Measurements from ENCODE around the gene ARHGEF19. TPM values are rescaled to one million over a fixed set of nuclear protein-coding genes. Genes with fewer than 3 reads are reported as not detected.

Gene ARHGEF19
- total RNA-seq, 1 donor from 2014 or later: 1.3 TPM

- intact Hi-C loops (cut with DNase I): loop anchor here (2.0 to 5.0 kb wide), 2 partner anchors 107 to 167 kb away; partner anchors contain the start of gene FBXO42
- no peak for DNase-seq (ENCODE audit: low spot score)
These were observed 33.2 kb upstream of the ARHGEF19 start for GRCh38 chr1:16245476-16246196.

GRCh38 chr1:16244650-16245285, 32.3 kb upstream of the ARHGEF19 start:
- intact Hi-C loops (cut with DNase I): loop anchor here (2.0 to 5.0 kb wide), 3 partner anchors 57 to 166 kb away; partner anchors contain the start of gene FBXO42
- no peak for DNase-seq (ENCODE audit: low spot score)

- no peak for DNase-seq (ENCODE audit: low spot score)
- intact Hi-C loops (cut with DNase I): loop anchor here (2.0 to 5.0 kb wide), 2 partner anchors 57 to 165 kb away; no protein-coding TSS in a partner anchor
These were observed 31.6 kb upstream of the ARHGEF19 start for GRCh38 chr1:16243936-16244649.

GRCh38 chr1:16243215-16243610, 30.8 kb upstream of the ARHGEF19 start:
- intact Hi-C loops (cut with DNase I): loop anchor here (5.0 kb wide), 1 partner anchor 56 kb away; no protein-coding TSS in a partner anchor
- no peak for DNase-seq (ENCODE audit: low spot score)

- no peak for DNase-seq (ENCODE audit: low spot score)
- intact Hi-C loops (cut with DNase I): loop anchor here (5.0 kb wide), 1 partner anchor 55 kb away; no protein-coding TSS in a partner anchor
These were observed 30.2 kb upstream of the ARHGEF19 start for GRCh38 chr1:16242556-16243214.

DNA sequence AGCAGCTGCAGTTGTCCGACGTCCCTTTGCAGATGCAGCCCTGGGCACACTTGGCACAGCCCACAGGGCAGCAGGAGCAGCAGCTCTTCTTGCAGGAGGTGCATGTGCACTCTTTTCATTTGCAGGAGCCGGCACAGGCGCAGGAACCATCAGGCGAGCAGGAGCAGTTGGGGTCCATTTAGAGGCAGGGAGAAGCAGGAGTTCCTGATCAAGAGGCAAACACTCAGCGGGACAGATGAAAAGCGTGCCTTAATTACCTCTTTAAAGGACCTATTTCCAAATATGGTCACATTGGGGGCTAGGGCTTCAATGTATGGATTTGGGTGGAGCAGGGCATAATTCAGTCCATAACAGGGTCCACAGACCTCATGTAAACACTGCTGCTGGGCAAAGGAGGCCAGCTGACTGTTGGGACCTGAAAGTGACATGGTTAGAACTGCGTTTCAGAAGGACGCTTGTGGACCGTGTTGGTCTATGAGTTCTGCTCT, 28.8 kb upstream of the ARHGEF19 start:
- intact Hi-C loops (cut with DNase I): loop anchor here (5.0 kb wide), 1 partner anchor 54 kb away; no protein-coding TSS in a partner anchor
- no peak for DNase-seq (ENCODE audit: low spot score)

GRCh38 chr1:16239972-16240491, 27.6 kb upstream of the ARHGEF19 start:
- no peak for DNase-seq (ENCODE audit: low spot score)
- intact Hi-C loops (cut with DNase I): loop anchor here (5.0 kb wide), 1 partner anchor 53 kb away; no protein-coding TSS in a partner anchor

DNA sequence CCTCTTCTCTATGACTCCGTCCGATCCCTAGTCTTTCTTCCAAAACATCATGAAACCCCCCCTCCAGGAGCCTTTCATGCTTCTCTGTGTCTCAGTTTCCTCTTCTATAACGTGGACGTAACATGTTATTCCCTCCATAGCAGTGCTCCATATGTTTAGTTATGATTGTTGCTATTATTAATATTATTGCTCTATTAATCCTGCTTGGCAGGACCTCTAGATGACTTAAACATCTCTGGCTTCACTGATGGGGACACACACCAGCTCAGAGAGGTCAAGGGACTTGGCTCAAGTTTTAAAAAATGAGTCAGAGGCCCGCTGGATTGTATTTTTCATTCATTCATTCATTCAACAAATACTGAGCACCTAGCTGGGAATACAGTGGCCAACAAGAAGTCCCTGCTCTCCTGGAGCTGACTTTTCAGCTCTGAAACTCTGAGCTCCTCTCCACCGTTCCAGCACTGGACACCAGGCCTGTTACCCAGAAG, 24.9 kb upstream of the ARHGEF19 start:
- DNase-seq (ENCODE audit: low spot score): no peak
- intact Hi-C loops (cut with DNase I): loop anchor here (2.0 kb wide), 2 partner anchors 31 to 129 kb away; partner anchors contain the start of gene SZRD1

DNA sequence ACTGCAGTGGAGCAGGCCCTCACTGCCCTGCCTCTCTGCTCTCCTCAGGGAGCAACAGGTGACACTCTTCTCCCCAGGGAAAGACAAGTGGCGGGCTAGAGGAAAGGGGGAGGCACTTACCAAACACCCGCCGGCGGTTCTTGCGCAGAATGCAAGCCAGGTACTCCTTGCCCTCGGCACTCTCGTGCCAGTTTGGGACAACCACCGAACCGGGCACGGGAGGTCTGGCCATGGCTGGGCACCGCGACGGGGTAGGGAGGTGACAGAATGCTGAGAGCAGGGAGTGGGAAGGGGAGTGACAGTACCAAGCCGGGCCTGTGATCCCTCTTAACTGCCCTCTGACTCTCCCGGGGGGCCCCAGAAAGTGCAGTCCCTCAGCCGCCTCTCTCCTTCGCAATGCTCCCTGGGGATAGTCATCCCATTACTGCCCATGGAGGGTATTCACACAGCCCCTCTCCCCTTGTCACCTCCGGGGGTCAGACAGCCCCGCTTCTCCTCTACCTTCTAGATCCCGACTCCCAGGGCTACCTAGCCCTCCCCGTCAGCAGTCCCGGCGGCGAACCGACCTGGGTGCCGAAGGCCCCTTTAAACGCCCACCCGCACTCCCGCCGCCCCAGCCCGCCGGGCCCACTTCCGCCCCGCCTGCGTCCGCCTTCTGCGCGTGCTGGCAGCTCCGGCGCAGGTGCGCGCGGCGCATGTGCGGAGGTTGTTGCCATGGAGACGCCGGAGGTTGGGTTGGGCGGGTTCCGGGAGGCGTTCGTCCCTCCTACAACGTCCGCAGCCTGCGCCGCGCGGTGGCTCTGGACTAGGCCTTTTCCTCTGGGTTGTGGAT, 24.3 kb upstream of the ARHGEF19 start, which contains the start of gene CPLANE2:
Gene CPLANE2, minus strand, starts transcription at position 673 of the 832 bp plus-strand sequence. Its CDS starts 441 bp downstream, at position 232.
- intact Hi-C loops (cut with DNase I): loop anchor here (2.0 kb wide), 2 partner anchors 30 to 130 kb away; partner anchors contain the start of gene SZRD1
- peak; percentile 97 for DNase-seq (ENCODE audit: low spot score)

- intact Hi-C loops (cut with DNase I): loop anchor here (2.0 kb wide), 2 partner anchors 29 to 131 kb away; partner anchors contain the start of gene SZRD1
- no peak for DNase-seq (ENCODE audit: low spot score)
These were observed 23.6 kb upstream of the ARHGEF19 start for GRCh38 chr1:16235944-16236510.

- intact Hi-C loops (cut with DNase I): no loop called here
- DNase-seq (ENCODE audit: low spot score): no peak
These were observed 22.9 kb upstream of the ARHGEF19 start for GRCh38 chr1:16235347-16235746.

- intact Hi-C loops (cut with DNase I): no loop called here
- DNase-seq (ENCODE audit: low spot score): no peak
These were observed 21.0 kb upstream of the ARHGEF19 start for GRCh38 chr1:16233431-16233830.

DNA sequence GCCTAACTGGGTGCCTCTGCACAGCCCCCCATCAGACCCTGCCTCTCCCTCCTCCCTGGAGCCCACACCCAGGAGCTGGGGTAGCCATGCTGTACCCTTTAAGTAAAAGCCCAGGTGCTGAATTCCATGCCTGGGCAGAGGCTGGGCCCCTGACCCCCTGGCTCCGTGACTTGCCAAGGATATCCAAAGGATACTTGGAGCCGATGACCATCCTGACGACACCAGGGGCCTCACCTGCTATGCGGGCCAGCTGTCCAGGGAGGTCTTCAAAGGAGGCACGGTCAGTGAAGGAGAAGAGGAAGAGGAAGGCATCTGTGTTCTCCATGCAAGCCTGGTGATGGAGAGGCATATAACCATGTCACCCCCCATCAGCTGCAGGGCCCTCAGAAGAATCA, 19.9 kb upstream of the ARHGEF19 start:
- no peak for DNase-seq (ENCODE audit: low spot score)
- intact Hi-C loops (cut with DNase I): no loop called here

DNA sequence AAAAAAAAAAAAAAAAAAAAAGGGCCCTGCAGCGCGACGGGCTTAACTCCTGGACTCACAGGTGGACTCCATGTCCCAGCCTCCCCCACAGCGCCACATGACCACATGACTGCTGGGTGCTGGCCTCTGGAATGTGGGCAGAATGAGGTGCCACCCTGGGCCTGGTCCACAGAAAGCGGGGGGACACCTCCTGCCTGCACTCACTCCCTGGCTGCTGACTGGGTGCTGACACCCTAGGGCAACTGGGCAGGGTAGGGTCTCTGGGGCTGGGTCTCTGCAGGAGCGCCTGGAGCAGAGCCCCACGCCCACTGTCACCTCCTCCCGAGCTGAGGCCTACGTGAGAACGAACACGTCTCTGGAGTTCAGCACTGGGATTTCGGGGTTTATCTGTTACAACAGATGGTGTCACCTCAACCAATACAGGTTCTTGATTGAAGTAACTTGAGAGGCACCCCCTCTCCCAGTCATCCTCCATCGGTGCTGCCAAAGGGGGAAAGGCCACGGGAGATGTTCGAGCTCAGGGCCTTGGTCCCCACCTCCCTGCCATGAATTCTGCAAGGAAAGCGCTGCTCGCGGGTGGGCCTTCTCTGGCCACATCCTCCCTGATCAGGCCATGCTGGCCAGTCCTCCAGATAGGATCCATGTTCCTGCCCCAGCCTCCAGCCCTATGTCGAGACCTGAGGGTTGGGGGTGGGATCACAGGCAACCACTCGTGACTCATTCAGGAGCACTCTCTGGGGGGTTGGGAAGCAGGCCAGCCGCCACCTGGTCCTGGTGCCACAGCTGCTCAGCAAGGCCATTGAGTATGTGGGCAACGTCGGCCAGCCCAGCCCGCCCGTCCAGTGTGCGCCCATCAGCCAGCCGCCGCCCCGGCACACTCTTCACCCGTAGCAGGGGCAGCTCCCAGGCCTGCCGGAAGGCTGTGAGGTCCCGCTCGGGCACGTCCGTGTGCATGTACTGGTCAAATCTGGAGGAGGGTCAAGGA, 19.2 kb upstream of the ARHGEF19 start:
- no peak for DNase-seq (ENCODE audit: low spot score)
- intact Hi-C loops (cut with DNase I): no loop called here

DNA sequence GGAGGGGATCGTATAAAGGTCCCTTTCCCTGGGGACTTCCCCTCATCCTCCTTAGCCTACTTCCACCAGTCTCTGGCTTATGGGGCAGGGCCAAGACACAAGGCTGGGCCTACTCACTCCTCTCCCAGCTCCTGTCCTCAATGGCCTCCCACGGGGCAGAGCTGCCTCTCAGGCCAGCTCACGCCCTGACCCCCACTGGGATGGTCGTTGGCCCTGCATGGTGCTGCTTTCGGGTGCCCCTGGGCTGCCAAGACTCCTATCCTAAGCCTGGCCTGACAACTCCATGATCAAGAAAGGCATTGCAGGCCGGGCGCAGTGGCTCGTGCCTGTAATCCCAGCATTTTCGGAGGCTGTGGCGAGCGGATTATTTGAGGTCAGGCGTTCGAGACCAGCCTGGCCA, 18.3 kb upstream of the ARHGEF19 start:
- DNase-seq (ENCODE audit: low spot score): no peak
- intact Hi-C loops (cut with DNase I): no loop called here

GRCh38 chr1:16229976-16230740, 17.7 kb upstream of the ARHGEF19 start:
- DNase-seq (ENCODE audit: low spot score): no peak
- intact Hi-C loops (cut with DNase I): no loop called here

Measured in cardiac septum (tissue), 1 donor.